ENCODE results near the gene HOXA1.

The HOXA1 gene

DNA sequence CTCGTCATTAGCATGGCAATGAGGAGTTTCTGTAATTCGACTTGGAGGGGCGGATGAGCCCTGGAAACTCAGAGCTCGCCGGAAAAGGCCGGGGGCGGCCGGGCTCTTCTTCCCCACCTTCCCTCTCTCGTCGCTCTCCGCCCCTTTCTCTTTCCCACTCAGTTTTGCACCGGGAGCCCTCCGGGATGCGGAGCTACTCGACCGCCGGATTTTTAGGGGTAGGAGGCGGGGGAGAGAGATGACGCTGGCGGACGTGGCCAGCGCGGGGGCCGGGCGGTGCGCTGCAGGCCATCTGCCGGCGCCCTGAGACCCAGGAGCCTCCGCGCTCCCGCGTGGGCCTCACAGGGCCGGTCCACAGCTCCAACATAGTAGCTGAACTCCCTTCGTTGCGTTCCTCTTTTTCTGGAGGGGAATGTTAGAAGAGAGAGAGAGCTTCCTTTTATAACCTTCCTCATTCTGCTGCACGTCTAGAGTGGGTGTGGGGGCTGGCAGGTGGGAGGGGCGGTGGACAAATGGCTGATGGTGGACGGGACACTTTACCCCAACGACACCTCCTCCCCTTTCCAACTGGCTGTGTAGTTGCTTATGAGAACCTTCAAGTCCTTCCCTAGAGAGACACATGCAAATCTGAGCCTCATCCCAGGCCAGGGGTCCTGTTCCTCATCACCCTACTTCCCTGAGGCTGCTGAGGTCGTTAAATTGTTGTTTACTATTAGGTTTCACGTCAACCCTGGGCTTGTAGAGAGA, 1.1 kb upstream of the HOXA1 start (continued):
- no peak for TF ChIP-seq ZNF23 (tag by site-specific recombination; IDR thresholded peaks at IDR 0.05; ENCODE audit: borderline replicate concordance)
- TF ChIP-seq ZBTB48 (tag by site-specific recombination; IDR thresholded peaks at IDR 0.05) = no peak
- TF ChIP-seq, protein P1, sequence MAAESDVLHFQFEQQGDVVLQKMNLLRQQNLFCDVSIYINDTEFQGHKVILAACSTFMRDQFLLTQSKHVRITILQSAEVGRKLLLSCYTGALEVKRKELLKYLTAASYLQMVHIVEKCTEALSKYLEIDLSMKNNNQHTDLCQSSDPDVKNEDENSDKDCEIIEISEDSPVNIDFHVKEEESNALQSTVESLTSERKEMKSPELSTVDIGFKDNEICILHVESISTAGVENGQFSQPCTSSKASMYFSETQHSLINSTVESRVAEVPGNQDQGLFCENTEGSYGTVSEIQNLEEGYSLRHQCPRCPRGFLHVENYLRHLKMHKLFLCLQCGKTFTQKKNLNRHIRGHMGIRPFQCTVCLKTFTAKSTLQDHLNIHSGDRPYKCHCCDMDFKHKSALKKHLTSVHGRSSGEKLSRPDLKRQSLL (tag by site-specific recombination; IDR thresholded peaks at IDR 0.05) = no peak
- no peak for TF ChIP-seq ZFP41 (tag by site-specific recombination; IDR thresholded peaks at IDR 0.05; ENCODE audit: borderline replicate concordance)
- no peak for TF ChIP-seq GLIS1 (tag by site-specific recombination; IDR thresholded peaks at IDR 0.05)
- TF ChIP-seq KLF9 (tag by site-specific recombination; IDR thresholded peaks at IDR 0.05; ENCODE audit: low read depth) = peak; percentile 76
- TF ChIP-seq ZNF274 (IDR thresholded peaks at IDR 0.05; ENCODE audit: low read length) = no peak
- TF ChIP-seq ZNF274 (tag by site-specific recombination; IDR thresholded peaks at IDR 0.05; ENCODE audit: borderline replicate concordance) = no peak
- no peak for TF ChIP-seq ZNF596 (tag by site-specific recombination; IDR thresholded peaks at IDR 0.05)
- no peak for TF ChIP-seq ZNF623 (tag by site-specific recombination; IDR thresholded peaks at IDR 0.05)
- TF ChIP-seq, protein P2, sequence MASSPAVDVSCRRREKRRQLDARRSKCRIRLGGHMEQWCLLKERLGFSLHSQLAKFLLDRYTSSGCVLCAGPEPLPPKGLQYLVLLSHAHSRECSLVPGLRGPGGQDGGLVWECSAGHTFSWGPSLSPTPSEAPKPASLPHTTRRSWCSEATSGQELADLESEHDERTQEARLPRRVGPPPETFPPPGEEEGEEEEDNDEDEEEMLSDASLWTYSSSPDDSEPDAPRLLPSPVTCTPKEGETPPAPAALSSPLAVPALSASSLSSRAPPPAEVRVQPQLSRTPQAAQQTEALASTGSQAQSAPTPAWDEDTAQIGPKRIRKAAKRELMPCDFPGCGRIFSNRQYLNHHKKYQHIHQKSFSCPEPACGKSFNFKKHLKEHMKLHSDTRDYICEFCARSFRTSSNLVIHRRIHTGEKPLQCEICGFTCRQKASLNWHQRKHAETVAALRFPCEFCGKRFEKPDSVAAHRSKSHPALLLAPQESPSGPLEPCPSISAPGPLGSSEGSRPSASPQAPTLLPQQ (tag by site-specific recombination; IDR thresholded peaks at IDR 0.05) = no peak
- 0 out of 2 replicates have a peak, but pooled peaks have one; percentile 17 for TF ChIP-seq ZNF76 (tag by site-specific recombination; IDR thresholded peaks at IDR 0.05; ENCODE audit: borderline replicate concordance, low read depth)
- TF ChIP-seq ZNF610 (tag by site-specific recombination; IDR thresholded peaks at IDR 0.05; ENCODE audit: borderline replicate concordance) = no peak
- no peak for TF ChIP-seq ZNF571 (tag by site-specific recombination; IDR thresholded peaks at IDR 0.05)
- no peak for TF ChIP-seq ZNF175 (tag by site-specific recombination; IDR thresholded peaks at IDR 0.05)
- 0 out of 2 replicates have a peak, but pooled peaks have one; percentile 27 for TF ChIP-seq KLF10 (tag by site-specific recombination; IDR thresholded peaks at IDR 0.05)
- TF ChIP-seq, protein P3, sequence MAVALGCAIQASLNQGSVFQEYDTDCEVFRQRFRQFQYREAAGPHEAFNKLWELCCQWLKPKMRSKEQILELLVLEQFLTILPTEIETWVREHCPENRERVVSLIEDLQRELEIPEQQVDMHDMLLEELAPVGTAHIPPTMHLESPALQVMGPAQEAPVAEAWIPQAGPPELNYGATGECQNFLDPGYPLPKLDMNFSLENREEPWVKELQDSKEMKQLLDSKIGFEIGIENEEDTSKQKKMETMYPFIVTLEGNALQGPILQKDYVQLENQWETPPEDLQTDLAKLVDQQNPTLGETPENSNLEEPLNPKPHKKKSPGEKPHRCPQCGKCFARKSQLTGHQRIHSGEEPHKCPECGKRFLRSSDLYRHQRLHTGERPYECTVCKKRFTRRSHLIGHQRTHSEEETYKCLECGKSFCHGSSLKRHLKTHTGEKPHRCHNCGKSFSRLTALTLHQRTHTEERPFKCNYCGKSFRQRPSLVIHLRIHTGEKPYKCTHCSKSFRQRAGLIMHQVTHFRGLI (tag by site-specific recombination; IDR thresholded peaks at IDR 0.05) = no peak
- peak; percentile 86 for TF ChIP-seq EGR2 (tag by site-specific recombination; IDR thresholded peaks at IDR 0.05; ENCODE audit: low read depth)
- peak; percentile 86 for TF ChIP-seq ZFHX2 (tag by site-specific recombination; conservative IDR thresholded peaks at IDR 0.05)
- no peak for TF ChIP-seq ZNF707 (tag by site-specific recombination; IDR thresholded peaks at IDR 0.05)
- TF ChIP-seq ZNF544 (tag by site-specific recombination; IDR thresholded peaks at IDR 0.05) = no peak
- TF ChIP-seq GLIS2 (tag by site-specific recombination; IDR thresholded peaks at IDR 0.05) = peak; percentile 59
- no peak for TF ChIP-seq ZNF391 (tag by site-specific recombination; IDR thresholded peaks at IDR 0.05; ENCODE audit: borderline replicate concordance, low read depth)
- TF ChIP-seq ZNF791 (tag by site-specific recombination; IDR thresholded peaks at IDR 0.05) = no peak
- TF ChIP-seq ZBTB1 (tag by site-specific recombination; IDR thresholded peaks at IDR 0.05) = no peak
- no peak for TF ChIP-seq FEZF1 (tag by site-specific recombination; IDR thresholded peaks at IDR 0.05)

Data from HEK293 (cell line).